ENCODE results near the gene KCNMB2. TPM values are rescaled to one million over a fixed set of nuclear protein-coding genes. Genes with fewer than 3 reads are reported as not detected.

The KCNMB2 gene
- total and polyA plus RNA-seq, 8 donors, result 0.48 to 3.7 (median 1.8) TPM; not detected in 4

DNA sequence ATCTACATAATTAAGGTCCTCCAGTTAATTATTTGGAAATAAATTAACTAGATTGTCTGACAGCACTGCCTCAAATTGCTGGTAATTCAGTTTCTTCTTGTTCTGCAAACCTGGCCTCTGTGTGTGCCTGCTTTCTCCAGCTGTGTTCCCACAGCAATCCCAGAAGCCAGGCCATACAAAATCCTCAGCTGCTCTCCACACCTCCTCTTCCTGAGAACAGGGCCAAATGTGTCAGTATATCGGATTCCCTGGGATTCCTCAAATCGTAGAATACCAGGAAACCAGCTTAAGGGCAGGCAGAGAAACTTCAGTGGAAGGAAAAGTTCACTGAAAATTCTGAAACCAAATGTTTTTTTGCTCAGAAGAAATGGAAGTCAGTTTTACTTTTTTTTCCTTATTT, 273.9 kb downstream of the KCNMB2 start:
- H3K36me3 ChIP-seq, result no peaks in the 10 kb centered on the region
- 31 to 73% (median 52%) methylated on average over 2 of the region's 2 CpGs for WGBS, 5 donors
- intact Hi-C loops (cut with DNase I; ENCODE audit: low total_unique reads), result no loop called here
- DNase-seq, result peak in 1 of 2 donors; percentile 22
- no peaks in the 10 kb centered on the region for H3K4me1 ChIP-seq
- TF ChIP-seq POLR2AphosphoS5 (IDR thresholded peaks at IDR 0.05) (no peak), EP300 (IDR thresholded peaks at IDR 0.05) (no peak), POLR2A (IDR thresholded peaks at IDR 0.05) (no peak)
- TF ChIP-seq, protein P1, sequence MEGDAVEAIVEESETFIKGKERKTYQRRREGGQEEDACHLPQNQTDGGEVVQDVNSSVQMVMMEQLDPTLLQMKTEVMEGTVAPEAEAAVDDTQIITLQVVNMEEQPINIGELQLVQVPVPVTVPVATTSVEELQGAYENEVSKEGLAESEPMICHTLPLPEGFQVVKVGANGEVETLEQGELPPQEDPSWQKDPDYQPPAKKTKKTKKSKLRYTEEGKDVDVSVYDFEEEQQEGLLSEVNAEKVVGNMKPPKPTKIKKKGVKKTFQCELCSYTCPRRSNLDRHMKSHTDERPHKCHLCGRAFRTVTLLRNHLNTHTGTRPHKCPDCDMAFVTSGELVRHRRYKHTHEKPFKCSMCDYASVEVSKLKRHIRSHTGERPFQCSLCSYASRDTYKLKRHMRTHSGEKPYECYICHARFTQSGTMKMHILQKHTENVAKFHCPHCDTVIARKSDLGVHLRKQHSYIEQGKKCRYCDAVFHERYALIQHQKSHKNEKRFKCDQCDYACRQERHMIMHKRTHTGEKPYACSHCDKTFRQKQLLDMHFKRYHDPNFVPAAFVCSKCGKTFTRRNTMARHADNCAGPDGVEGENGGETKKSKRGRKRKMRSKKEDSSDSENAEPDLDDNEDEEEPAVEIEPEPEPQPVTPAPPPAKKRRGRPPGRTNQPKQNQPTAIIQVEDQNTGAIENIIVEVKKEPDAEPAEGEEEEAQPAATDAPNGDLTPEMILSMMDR (IDR thresholded peaks at IDR 0.05), result no peak
- no peaks in the 10 kb centered on the region for H3K27me3 ChIP-seq
- H3K4me3 ChIP-seq, result no peak overlapping the region
- H3K9me3 ChIP-seq, result no peaks in the 10 kb centered on the region
- H3K27ac ChIP-seq, result no peak overlapping the region

DNA sequence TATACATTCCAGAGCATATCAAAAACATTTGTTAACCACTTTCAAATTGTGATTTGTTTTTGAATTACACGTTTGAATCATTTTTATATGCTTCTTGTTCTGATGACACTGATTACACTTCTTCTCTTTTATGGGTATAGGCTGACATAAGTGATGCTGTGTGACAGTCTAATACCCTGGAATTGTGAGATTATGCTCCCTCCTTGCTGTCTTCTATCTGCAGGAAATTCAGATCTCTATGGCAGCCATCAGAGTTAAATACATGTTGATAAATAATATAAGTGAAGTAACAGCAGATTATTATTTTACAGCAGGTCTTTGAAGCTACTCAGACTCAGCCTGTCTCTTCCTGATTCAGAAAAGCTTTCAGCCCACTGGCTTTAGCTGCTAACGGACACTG, 286.5 kb downstream of the KCNMB2 start:
- Histone ChIP-seq H3K27me3 (no peaks in the 10 kb centered on the region), H3K9me3 (no peaks in the 10 kb centered on the region), H3K27ac (peak overlapping the region in 3 of 5 donors; percentile 17 to 54 (median 50)), H3K36me3 (no peaks in the 10 kb centered on the region), H3K4me1 (peaks cover 0 to 12% (median 0%) of the 10 kb centered on the region in 4 donors), H3K4me3 (no peak overlapping the region)
- intact Hi-C loops (cut with DNase I; ENCODE audit: low total_unique reads), result no loop called here
- DNase-seq, result no peak
- TF ChIP-seq EP300 (IDR thresholded peaks at IDR 0.05), result no peak
- TF ChIP-seq POLR2AphosphoS5 (IDR thresholded peaks at IDR 0.05), result no peak
- no peak for TF ChIP-seq POLR2A (IDR thresholded peaks at IDR 0.05)
- TF ChIP-seq, protein P1 (IDR thresholded peaks at IDR 0.05), result no peak
- WGBS, 5 donors, result 21 to 64% (median 53%) methylated on average over 2 of the region's 2 CpGs

DNA sequence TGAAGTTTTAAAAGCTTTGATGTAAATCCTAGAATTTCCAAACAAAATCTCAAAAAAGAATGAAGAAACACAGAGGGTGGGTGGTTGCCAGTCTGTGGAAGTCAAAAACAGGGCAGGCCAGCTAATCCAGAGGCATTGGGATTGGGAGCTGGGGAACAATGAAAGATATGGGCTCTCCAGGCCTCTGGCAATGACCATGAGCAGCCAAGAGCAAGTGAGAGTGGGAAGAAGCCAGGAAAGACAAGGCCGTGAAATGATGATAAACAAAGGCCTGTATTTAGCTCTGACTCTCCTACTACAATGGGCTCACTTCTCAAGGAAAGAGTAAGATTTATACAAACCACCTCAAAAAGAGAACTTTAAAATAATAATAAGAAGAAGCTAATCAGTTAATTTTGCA, 286.9 kb downstream of the KCNMB2 start:
- TF ChIP-seq EP300 (IDR thresholded peaks at IDR 0.05), result no peak
- TF ChIP-seq POLR2AphosphoS5 (IDR thresholded peaks at IDR 0.05), result no peak
- TF ChIP-seq, protein P1 (IDR thresholded peaks at IDR 0.05), result no peak
- no peak for TF ChIP-seq POLR2A (IDR thresholded peaks at IDR 0.05)
- peak overlapping the region in 3 of 5 donors; percentile 17 to 54 (median 50) for H3K27ac ChIP-seq
- WGBS, 5 donors, result 34 to 77% (median 53%) methylated on average over 1 of the region's 1 CpG
- H3K27me3 ChIP-seq, result no peaks in the 10 kb centered on the region
- intact Hi-C loops (cut with DNase I; ENCODE audit: low total_unique reads), result no loop called here
- H3K9me3 ChIP-seq, result no peaks in the 10 kb centered on the region
- peaks cover 0 to 12% (median 0%) of the 10 kb centered on the region in 4 donors for H3K4me1 ChIP-seq
- no peak overlapping the region for H3K4me3 ChIP-seq
- H3K36me3 ChIP-seq, result no peaks in the 10 kb centered on the region
- DNase-seq, result peak in 1 of 2 donors; percentile 26

DNA sequence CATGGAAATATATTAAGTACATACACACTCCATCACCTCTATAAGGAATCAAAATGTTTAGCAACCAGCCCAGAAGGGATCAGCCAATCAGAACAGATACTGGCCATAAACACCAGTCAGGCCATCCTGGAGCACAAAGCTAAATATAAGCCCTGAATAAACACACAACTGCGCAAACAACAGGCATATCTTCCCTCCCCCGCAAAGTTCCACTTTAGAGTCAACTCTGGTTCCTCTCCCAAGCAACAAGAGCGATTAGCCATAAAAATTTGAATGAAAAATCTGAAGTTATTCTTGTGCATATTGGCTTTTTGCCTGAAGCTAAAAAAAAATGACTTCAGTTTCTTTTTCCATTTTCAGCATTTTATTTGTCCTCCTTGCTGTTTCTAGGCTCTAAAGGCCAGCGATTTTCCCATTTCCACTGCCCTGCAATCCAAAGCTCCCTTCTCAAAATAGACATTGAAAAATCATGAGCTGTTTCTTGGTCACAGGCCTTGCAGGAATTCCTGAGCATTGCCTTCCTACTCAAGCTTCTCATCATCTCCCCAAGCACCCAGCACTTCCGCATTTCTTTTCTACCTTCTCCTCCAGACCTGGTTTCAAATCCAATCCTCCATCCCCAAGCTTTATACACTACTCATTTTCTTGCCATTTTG, 287.5 kb downstream of the KCNMB2 start:
- intact Hi-C loops (cut with DNase I; ENCODE audit: low total_unique reads), result no loop called here
- Histone ChIP-seq H3K9me3 (no peaks in the 10 kb centered on the region), H3K4me3 (no peak overlapping the region), H3K27me3 (no peaks in the 10 kb centered on the region), H3K27ac (peak overlapping the region in 3 of 5 donors; percentile 17 to 54 (median 50)), H3K36me3 (no peaks in the 10 kb centered on the region), H3K4me1 (peaks cover 0 to 12% (median 0%) of the 10 kb centered on the region in 4 donors)
- TF ChIP-seq POLR2AphosphoS5 (IDR thresholded peaks at IDR 0.05) (no peak), POLR2A (IDR thresholded peaks at IDR 0.05) (no peak), EP300 (IDR thresholded peaks at IDR 0.05) (no peak)
- TF ChIP-seq, protein P1 (IDR thresholded peaks at IDR 0.05), result no peak
- DNase-seq, result peak in 1 of 2 donors; percentile 70
- 49 to 67% (median 56%) methylated on average over 5 of the region's 5 CpGs for WGBS, 5 donors

Data from stomach (tissue), 9 donors.